Putamen (tissue), 1 donor: Measurements from ENCODE around the gene UBR4.
"Not testable (repeated sequence)": the region's sequence is repeated elsewhere in the genome, so short reads cannot be mapped to it uniquely, and the experiment has no call there.

Source experiments
- DNase-seq: peaks from one replicate; pipeline ENCODE4 v3.0.0-alpha.2; 2016; ENCODE audit warnings: low spot score

Gene UBR4

DNA sequence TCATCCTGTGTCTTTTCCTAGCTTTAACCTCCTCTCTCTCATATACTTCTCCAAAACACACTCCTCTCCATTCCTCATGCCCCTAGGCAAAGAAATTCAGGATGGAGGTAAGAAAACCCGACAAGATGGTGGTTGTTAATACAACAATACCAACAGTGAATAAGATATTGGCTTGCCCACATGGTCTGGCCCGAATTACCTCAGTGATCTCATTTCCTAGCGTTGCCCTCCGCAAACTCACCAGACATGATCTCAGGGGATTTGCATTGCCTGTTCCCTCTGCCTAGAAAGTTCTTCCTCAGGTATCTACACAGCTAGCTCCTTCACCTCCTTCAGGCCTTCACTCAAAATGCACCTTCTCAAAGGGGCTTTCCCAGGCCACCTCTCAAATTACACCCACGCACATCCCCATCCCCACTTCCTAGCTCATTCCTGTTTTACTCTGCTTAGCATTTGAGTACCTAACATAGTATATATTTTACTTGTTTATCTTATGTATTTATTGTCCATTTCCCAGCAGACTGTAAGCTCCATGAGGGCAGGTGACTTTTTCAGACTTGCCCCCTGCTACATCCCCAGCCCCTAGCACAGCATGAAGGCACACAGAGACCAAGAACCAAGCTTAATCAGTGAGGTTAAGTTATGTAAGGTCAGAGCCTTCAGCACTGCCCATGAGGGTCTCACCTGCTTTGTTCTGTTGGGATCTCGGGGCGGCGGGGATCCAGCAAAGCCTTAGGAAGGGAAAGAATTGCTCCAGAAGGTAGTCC, 10.2 kb upstream of the UBR4 start:
- DNase-seq, result no peak

DNA sequence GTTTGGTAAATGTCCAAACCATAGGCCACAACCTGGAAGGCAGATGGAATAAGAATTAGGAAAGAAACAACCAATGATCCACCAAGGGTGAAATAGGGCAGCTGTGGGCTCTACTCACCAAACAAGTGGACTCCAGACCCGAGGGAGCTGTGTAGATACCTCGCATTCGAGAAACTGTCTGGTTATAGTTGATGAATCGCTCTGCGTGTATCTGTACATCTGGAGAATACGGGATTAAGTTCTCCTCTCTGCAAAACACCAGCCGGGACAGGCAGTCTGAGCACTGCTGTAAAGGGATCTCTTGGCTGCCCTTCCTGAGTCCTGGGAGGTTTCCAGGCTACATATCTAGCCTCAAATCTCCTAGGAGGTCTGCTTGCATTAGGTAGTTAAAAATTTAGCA, 9.4 kb upstream of the UBR4 start:
- DNase-seq, result no peak

DNA sequence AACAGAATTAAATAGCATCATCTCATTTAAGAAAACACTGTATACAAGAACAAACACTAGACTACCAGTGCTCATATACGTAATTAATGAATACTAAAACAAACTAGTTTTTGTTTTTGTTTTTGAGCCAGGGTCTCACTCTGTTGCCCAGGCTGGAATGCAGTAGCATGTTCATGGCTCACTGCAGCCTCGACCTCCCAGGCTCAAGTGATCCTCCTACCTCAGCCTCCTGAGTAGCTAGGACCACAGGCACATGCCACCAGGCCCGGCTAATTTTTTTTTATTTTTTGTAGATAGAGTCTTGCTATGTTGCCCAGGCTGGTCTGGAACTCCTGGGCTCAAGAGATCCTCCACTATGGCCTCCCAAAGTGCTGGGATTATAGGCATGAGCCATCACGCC, 6.5 kb upstream of the UBR4 start:
- DNase-seq, result not testable (repeated sequence)

DNA sequence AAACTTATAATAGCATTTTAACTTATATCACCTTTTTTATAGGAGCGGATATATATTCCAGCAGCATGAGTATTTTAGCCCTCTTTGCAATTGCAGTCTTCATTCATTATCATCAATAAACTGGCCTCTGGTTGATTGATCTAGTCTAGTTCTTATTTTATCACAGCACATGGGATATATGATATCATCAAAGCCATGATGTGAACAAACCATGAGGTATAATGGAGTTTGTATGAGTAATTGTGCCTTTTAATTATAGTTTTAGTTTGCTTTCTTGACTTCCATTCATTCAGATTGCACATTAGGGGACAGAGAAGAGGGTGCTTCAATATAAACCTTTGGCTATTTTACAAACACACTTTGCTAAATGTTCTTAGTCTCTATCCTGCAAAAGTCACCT, 3.5 kb upstream of the UBR4 start:
- DNase-seq, result no peak

DNA sequence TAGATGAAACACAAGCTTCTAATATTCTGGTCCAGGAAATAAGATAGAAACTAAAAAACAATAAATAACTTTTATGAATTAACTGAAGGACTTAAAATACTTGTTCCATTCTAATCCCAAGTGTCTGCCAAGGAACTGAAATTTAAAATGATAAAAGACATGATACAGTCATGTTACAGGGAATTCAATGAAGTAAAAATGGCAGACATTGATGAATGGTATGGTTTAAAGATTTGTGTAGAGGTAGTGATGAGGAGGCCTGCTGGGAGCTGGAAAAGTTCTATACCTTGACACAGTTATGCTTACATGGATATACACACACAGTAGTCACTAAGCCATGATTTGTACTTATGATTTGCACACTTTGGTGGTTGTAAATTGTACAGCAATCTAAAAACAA, 2.1 kb upstream of the UBR4 start:
- no peak for DNase-seq

DNA sequence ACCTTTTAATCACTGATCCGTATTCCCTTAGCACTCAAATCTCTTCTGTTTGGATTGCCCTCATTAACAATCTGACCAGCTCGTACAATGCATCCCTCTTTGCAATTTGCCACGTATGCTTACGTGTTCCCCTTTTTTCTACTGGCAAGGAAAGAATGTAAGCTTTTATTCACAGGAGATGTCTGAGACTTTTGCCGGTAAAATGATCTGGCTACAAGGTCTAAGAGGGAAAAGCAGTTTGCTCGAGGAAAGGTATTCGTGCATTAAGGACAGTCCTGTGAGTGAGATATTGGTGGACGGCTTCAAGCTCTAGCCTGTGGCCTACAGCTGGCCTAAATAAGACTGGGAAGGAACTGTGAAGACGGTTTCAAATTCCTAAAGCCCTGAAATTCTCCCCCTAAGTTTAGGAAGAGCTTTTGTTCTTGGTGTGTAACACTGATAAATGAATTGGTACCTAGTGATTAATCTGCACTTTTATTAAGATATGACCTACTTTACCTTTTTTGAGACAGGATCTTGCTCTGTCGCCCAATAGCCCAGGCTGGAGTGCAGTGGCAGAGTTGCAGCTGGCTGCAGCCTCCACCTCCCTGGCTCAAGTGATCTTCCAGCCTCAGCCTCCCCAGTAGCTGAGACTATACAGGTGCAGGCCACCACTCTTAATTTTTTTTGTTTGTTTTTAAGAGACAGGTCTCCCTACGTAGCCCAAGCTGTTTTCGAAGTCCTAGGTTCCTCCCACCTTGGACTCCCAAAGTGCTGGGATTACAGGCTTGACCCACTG, 895 bp upstream of the UBR4 start:
- no peak for DNase-seq

DNA sequence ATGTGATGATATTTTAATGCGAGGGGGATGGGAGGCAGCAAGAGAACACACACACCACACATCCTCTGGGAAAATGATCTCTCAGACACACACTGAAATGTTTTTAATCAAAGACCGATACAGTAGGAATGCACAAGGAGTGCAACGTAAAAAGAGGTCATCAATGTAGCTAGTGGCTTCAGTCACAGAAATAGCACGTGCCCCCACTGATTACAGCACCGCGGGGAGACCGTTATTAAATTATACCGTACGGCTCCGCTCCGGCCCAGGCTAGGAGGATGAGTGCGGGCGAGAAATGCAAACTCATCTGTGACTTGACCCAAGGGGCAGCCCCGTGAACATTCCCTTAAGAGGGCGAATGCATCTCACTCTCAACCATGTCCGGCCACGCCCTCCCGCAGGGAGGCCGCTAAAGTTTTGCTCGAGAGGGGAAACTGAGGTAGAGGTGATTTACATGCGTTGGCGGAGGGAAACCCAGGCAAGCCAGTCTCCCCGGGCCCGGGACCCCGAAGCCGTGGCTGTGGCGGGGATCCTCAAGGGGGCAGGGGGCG, 552 bp downstream of the UBR4 start:
- DNase-seq, result no peak

DNA sequence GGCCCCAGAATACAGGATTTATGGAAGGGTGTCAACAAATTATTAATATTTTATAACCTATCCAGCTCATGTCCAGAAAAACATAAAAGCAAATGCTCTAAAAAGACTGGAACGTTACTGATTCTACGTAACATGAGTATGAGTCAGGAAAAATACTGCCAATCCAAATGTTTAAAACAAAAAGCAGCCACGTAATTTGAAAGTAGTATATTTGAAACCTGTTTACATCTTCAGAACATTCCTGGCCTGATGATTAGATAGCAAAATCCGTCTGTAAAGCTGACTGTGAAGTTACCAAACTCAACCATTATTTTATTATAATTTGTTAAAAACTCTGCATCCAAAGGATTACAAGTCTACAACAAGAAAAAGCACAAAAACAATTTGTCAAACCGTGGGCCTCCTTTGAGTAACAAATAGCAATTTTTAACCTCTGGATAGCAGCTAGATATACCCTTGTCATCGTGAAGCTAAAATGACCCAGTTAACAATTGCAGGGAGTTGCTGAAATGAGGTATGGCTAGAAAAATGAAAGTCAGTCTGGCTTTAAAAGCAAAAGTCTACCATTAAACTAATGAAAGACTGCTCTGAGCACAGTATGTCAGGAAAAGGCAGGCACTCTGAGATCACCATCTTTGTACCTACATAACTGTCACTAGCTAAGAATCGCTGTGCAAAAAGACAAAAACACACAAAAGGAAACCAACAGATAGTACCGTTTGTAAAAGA, 1.2 kb downstream of the UBR4 start:
- DNase-seq, result no peak

DNA sequence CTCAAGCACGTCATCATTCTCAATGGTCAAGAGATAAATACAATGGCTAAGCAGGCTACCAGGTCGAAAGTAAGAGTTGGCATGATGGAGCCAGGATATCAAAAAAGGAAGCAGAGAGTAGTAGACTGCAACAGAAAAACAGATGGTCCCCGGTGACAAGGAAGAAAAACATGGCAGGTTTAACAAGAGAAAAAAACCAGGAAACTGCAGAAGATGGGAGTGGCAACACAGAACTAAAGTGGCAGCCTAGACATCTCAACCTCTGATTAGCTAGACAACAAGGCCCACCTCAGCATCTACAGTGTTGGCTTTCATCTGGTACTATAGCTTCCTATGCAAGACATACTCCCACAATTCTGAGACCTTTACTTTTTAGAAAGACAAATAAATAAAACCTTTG, 3.1 kb downstream of the UBR4 start:
- DNase-seq, result no peak

DNA sequence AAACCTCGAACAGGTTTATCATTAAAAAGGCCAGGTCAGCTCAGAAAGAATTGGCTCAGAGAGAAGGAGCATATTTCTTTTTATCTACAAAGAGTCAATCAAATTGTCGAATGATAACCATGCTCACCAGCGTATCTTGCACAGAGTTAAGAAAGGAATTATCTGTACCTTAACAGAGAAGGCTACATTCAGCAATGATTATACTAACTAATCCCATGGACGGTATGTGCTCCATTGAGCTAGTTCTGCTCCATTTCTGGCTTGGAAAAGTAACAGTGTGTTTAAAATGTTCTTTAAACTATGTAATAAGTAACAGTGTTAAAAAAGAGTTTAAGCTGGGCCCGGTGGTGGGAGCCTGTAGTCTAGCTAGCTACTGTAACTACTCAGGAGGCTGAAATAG, 4.2 kb downstream of the UBR4 start:
- no peak for DNase-seq

DNA sequence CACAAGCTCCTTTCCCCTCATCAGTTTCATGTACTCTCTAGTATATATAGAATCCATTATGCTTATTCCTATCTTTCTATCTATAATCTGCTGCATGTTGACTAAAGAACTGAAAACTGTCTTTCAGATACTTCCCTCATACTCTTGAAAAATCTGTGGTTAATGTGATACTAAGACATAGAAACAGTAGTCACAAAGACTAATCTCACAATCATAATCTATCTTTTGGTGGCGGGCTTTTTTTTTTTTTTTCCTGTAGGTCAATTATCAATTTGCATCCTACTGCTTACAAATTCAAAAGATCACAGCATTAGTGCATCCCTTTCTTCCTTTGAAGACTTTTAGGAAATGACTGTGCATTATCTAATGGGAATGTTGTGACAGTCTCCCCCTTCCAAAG, 4.7 kb downstream of the UBR4 start:
- no peak for DNase-seq

DNA sequence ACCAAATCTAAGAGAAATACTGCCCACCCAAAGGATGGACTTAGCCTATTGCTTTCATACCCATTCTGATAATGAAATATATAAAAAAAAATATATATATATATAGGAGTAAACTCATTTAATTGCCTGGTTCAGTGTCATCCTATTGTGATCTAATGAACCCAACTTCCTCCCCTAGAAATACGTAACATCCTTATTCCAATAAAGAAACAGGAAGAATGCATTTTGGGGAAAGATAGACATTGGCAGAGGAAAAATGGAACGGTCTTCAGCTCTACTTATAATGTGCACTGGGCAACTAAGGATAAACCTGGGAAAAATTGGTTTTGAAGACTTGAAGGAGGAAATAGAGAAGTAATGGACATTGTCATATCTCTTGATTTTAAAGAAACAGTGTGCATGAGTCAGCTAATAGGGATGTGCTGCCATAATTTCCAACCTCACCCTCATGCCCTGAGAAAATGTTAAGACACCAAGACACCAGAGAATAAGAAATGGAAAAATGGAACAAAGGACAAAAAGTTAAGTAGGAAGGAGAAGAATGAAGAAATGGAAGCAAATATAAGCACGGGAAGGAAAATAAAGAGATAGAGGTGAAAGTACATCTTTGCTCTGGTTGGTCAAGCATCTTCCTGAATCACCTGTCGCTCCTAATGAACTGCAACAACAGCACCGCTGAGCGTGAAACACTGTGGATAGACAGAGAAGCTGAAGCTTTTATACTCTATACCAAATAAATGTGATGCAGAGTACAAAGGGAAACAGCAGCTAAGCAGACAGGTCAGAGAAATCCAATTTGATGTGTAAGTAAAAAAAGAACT, 5.4 kb downstream of the UBR4 start:
- DNase-seq, result no peak

DNA sequence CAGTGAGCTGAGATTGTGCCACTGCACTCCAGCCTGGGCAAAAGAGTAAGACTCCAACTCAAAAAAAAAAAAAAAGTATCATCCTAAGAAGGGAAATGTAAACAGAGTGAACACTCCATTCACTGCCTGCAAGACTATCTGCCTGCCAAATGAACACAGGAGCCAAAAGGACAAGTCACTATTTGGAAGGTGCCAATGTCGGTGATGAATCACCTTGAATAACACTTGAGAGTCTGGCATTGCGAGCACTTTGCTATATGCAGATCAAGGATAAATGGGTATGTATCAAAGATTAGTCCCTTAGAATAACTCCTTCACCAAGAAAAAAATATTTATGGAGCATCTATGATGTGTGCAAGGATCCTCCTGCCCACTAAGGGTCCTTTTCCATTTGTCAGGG, 6.6 kb downstream of the UBR4 start:
- no peak for DNase-seq

DNA sequence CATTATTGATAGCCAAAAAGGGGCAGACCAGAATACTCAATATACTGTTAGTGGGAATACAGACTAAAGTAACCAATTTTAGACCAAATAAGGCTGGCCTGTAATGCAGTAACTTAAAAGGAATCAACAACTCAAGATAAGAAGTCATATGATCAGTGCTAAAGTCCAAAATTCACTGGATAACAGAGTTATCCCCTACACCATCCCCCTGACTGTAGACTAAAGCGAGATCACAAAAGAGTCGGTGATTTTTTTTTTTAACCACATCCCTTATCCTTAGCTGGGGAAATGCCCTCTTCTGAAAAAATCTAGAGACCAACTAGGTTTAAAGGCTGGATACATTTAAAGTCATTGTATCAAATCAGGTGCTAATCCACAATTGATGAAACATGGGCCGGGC, 7.7 kb downstream of the UBR4 start:
- DNase-seq, result no peak

DNA sequence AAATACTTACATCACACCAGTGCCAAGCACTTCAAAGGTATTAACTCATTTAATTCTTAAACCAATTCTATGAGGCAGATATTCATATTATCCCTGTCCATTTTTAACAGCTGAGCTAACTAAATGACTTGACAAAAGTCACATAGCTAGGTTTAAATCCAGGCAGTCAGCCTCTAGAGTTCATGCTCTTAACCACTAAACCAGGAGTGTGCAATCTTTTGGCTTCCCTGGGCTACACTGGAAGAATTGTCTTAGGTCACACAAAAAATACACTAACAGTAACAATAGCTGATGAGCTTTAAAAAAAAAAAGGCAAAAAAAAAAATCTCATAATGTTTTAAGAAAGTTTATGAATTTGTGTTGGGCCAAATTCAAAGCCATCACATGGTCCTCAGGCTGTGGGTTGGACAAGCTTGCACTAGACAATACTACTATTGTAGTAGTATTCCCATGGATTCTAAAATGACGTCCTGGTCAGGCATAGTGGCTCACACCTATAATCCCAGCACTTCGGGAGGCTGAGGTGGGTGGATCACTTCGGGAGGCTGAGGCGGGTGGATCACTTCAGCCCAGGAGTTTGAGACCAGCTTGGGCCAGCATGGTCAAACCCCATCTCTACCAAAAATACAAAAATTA, 10.0 kb downstream of the UBR4 start:
- no peak for DNase-seq

DNA sequence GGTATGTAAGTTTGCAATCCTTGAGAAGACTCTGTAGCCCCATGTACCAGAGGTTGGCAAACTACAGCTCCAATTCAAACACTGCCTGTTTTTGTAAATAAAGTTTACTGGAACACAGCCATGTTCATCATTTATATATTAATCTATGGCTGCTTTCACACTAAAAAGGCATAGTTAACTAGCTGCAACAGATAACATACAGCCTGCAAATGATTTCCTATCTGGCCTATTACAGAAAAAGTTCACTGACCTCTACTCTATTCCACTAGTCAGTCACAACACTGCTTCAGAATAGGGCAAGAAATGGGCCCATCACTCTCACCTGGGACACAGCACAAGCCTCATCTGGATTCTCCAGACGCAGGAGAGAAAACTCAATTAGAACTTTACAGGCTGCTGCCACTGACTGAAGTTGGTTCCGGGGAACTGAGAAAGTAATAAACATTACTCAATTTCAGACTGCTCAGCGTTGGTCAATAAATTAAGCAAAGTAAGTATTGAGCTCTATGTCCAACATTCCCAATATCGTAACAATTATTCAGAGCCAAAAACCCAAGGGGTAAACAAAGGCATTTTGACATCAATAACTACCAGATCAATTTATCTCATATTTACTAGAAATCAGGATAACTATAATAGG, 10.6 kb downstream of the UBR4 start:
- no peak for DNase-seq

DNA sequence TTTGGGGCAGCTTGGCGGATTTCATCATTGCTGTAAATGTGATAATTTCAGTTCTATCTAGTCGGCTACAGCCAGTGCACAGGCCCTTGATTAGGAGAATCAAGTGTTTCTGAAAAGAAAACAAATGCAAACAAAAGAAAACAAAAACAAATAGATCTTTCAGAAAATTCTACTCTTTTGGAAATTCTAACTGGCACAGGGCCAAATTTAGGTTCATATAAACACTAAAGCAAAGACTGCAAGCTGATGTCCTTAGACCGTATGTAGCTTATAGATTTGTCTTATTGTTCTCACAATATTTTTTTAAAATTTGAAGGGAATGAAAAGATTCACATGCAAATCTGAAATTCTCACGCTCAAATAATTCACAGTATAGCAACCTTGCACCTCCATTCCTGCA, 11.2 kb downstream of the UBR4 start:
- no peak for DNase-seq

DNA sequence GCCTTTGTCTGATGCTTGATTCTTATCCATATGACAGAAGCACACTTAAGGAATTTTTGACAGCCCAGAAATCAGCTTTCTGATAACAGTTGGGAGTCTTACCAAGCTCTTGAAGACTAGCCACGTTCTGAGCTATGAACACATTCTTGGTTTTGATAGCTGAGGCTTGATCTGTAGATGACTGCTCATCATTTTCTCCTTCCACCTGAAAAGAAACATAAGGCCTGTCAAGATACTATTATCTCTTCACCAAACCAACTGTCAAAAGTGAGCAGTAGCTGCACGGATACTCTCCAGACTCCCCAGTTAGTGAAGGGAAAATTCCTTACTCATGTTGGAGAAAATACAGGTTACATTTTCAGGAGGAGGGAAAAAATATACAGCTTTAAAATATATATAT, 12.2 kb downstream of the UBR4 start:
- no peak for DNase-seq

DNA sequence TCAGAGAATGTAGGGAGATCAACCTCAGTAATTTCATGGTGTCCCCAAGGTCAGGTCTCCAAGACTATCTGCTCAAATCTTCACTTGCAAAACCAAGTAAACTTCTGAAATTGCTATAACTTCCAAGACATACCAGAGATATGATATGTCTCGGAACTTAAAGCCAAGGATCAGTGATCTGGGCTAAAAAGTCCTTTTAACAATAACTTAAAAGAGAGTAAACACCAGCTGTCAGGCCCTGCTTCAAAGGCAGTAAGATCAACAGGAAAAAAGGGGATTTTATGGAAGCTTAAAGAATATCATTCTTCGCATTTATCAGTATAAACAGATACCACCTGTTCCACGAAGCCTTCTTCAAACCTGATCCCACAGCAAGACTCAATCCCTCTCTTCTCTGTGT, 13.7 kb downstream of the UBR4 start:
- DNase-seq, result no peak

DNA sequence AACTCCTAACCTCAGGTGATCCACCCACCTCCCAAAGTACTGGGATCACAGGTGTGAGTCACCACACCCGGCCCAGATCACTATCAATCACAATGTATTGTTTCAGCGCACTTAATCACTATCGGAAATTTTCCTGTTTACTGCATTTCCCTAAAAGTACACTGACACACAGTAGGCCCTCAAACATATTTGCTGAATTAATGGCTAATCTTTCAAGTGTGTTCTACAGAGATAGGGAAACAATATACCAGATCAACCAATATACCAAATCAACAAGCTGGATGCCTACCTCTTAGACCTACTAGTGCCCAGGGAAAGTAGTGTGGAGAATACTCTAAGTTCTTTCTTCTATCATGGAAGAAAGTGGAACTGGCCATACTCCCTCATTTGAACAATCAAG, 17.1 kb downstream of the UBR4 start:
- no peak for DNase-seq

DNA sequence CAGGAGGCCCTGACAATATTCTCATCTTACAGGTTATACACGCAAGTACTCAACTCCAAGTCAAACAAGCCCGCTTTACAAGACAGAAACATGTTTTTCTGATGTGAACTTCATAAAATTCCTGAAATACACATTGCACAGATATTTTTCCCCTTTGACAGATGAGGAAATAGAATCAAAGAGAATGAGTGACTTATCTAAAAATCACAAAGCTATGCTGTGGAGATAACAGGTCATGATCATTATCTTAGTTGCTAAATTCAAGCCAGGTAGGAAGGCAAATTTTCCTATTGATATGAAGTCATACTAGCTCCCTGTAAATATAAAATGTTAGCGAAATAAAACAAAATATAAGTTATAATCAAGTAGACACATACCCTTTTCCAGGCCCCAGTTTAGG, 18.3 kb downstream of the UBR4 start:
- DNase-seq, result no peak
